ENCODE results near the gene BEST3. TPM values are rescaled to one million over a fixed set of nuclear protein-coding genes. Genes with fewer than 3 reads are reported as not detected.

Gene BEST3
- total RNA-seq: not detected
- long read RNA-seq: 0 reads

- ATAC-seq: no peak
- intact Hi-C loops (cut with DNase I, micrococcal nuclease): no loop called here
- DNase-seq: no peak
Measured at GRCh38 chr12:69698769-69699540, at the start of gene BEST3. Gene BEST3, minus strand, starts transcription at chr12:69699303. Its CDS starts 1,505 bp downstream, at chr12:69697798.

GRCh38 chr12:69744109-69744508 lies 45.0 kb upstream of the BEST3 start:
- no peak for ATAC-seq
- intact Hi-C loops (cut with DNase I, micrococcal nuclease): no loop called here
- DNase-seq: no peak

- DNase-seq (peak; percentile 52 to 80), ATAC-seq (peak; percentile 73)
- intact Hi-C loops (cut with DNase I, micrococcal nuclease): no loop called here
Measured at GRCh38 chr12:69739287-69740191, 40.4 kb upstream of the BEST3 start.

- intact Hi-C loops (cut with DNase I, micrococcal nuclease): no loop called here
- DNase-seq (peak; percentile 87 to 93), ATAC-seq (peak; percentile 86)
Measured at GRCh38 chr12:69738351-69739286, 39.5 kb upstream of the BEST3 start, which contains the start of gene RAB3IP. Gene RAB3IP, plus strand, starts transcription at chr12:69738860. Its CDS starts 16,549 bp downstream, at chr12:69755409.

DNA sequence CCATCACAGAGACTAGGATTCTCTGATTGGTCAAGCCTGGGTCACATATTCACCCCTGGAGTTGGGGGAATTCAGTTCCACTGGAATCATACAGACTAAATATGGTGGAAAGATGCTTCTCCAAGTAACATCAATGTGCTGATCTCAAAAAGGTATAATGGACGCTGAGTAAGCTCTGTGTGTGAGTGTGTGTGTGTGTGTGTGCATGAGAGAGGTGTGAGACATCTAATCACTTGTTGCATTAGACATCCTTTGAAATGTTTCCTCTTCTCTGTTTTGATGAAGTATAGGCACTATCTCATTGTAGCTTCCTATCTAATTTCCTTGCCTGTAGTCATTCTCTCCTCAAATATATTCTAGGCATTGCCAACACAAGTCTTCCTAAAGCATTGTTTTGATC lies 34.5 kb upstream of the BEST3 start:
- DNase-seq (no peak), ATAC-seq (no peak)
- intact Hi-C loops (cut with DNase I, micrococcal nuclease): no loop called here

GRCh38 chr12:69732088-69732487 lies 33.0 kb upstream of the BEST3 start:
- ATAC-seq (no peak), DNase-seq (no peak)
- intact Hi-C loops (cut with DNase I, micrococcal nuclease): no loop called here

- intact Hi-C loops (cut with DNase I, micrococcal nuclease): no loop called here
- ATAC-seq: no peak
- no peak for DNase-seq
Measured at GRCh38 chr12:69726922-69727321, 27.8 kb upstream of the BEST3 start.

DNA sequence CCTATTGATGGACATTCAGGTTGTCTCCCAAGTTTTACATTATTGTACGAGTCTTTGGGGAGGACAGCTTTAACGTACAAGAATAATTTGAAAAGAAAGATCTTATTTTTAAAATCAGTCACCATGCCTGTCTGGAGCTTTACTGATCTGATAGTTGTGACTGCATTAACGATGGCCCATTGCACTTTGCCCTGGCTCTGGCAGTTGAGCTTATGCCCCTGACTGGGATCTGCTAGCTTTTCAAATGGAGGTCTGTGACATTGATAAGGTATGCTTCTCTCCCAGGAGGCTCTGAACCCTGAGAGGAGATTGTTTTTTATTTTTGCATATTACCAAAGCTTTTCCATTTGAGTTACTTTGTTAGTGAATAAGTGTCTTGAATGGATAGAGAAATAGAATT lies 21.6 kb upstream of the BEST3 start:
- DNase-seq: peak in 1 of 2 donors; percentile 19
- intact Hi-C loops (cut with DNase I, micrococcal nuclease): no loop called here
- ATAC-seq: peak; percentile 79

GRCh38 chr12:69719336-69720316 lies 20.5 kb upstream of the BEST3 start:
- no peak for DNase-seq
- ATAC-seq: peak; percentile 92
- intact Hi-C loops (cut with DNase I, micrococcal nuclease): no loop called here

DNA sequence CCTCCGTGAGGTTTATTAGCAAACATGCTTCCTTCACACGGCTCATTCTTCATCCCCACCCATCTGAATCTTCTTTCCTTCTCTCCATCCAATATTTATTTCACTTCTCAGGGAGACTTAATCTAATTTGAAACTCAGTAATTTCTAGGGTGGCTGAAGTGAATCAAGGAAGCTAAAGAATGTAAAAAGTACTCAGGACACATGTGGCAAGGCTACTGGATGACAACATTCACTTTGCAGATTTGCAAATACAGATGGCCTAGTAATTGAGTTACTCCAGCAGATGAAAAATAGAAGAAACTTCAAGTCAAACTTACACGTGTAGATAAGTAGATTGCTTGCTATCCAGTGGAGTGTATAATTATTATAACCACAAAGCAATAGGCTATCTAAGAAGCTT lies 15.4 kb upstream of the BEST3 start:
- ATAC-seq: no peak
- intact Hi-C loops (cut with DNase I, micrococcal nuclease): no loop called here
- DNase-seq: no peak

GRCh38 chr12:69712826-69713225 lies 13.7 kb upstream of the BEST3 start:
- DNase-seq: no peak
- intact Hi-C loops (cut with DNase I, micrococcal nuclease): no loop called here
- ATAC-seq: no peak

- intact Hi-C loops (cut with DNase I, micrococcal nuclease): no loop called here
- no peak for ATAC-seq
Measured at GRCh38 chr12:69708649-69709048, 9.5 kb upstream of the BEST3 start.

DNA sequence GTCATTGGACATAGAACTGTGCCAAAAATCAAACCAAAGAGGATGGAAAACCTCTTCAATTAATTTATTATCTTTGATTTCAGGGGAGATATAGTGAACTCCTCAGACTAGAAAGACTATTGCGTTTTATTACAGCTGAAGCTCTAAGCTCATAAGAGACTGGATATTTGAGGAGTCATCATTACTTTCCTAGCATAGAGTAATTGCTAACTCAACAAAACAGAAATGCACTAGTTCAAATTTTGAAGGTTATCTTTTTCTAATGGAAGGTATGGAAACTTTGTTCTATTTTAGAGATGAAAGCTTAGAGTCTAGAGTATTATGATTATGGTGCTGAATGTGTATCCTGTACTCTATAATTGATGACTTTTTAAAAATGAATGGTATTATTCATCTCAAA lies 5.3 kb upstream of the BEST3 start:
- no peak for DNase-seq

More at GRCh38 chr12:69708649-69709048, 9.5 kb upstream of the BEST3 start:
- no peak for DNase-seq

DNA sequence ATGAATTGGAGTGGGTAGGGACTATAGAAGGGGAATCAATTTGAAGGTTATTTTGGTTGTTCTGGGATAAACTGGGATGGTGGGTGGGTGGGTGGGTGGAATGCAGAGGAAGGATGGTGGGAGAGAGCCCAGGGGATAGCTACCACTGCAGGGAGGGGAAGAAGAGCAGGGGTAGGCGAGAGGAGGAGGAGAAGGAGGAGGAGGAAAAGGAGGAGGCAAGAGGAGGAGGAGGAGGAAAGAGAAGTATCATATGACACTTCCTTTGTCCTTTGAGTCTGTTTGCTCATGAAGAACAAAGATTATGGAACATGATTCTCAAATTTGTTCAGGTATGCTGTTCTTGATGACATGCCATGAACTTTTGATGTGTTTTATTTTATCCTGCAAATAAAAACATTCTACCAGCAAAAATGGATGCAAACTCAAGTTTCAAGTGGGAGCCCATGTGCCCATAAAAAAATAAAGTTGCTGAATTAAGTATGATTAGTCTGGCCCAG lies 4.1 kb upstream of the BEST3 start:
- no peak for ATAC-seq
- no peak for DNase-seq
- intact Hi-C loops (cut with DNase I, micrococcal nuclease): no loop called here

More for the DNA sequence above, 5.3 kb upstream of the BEST3 start:
- intact Hi-C loops (cut with DNase I, micrococcal nuclease): no loop called here
- no peak for ATAC-seq

DNA sequence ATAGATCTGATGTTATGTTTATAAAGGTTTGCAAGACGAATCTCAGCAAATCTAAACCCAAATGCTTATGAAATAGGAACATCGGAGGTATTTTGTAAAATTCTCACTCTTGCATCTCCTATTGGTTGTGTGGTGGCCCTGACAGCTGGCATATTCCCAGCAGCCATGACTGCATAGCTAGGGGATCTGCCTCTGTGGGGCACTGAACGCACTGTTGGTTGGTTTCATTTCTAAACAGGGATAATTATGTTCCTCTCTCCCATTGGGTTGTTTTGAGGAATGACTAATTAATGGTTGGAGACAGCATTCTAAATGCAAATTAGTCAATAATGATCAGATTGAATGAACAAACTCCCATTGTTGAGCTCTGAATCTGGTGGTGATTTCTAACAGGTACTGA lies 2.7 kb upstream of the BEST3 start:
- no peak for DNase-seq

DNA sequence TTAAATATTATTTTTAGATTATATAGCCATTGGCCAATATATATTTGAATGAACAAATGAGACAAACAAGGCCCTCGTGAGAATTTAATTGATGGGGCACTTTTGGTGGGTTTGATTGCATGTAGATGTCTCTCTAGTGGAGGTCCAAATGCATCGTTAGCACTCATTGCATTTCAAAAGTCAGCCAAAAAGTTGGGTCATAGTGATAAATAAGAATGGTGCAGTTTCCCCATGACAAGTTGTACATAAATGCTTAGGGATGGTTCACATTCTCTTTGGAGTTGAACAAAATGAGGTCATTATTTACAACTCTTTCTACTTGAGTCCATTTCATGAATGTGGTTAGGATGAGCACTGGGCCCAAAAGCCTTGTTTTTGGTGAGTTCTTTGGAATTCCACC lies 1.0 kb downstream of the BEST3 start:
- intact Hi-C loops (cut with DNase I, micrococcal nuclease): no loop called here
- ATAC-seq (no peak), DNase-seq (no peak)

More for the DNA sequence above, 2.7 kb upstream of the BEST3 start:
- intact Hi-C loops (cut with DNase I, micrococcal nuclease): no loop called here
- ATAC-seq: no peak

DNA sequence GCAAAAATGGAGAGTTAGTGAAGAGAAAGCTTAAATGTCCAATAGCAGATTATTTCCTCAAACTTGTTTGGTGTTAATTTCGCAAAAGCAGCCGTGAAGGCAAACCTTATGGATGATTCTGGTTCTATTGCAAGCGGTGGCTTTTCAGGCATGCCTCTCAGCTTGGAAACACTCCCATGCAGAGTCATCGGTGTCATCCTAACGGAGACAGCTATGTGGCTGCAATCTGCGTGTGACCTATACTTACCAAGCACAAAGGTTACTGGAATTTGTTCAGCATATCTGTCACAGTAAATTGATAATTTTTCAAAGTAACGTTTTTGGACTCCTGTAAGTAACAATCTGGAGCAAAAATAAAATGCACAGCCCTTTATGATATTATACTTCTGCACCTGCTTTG lies 5.0 kb downstream of the BEST3 start:
- ATAC-seq: no peak
- intact Hi-C loops (cut with DNase I, micrococcal nuclease): no loop called here
- no peak for DNase-seq

All from left colon (tissue), 2 donors.